HG02571 (cell line): ENCODE measurements around the gene RASSF4.

Experiments used
- ATAC-seq: cut with Tn5 transposase; IDR thresholded peaks from one replicate; pipeline ENCODE4 v1.9.1; 2021; ENCODE audit warnings: mild to moderate bottlenecking, moderate library complexity; ENCODE audit not compliant: unreplicated experiment

RASSF4 gene

DNA sequence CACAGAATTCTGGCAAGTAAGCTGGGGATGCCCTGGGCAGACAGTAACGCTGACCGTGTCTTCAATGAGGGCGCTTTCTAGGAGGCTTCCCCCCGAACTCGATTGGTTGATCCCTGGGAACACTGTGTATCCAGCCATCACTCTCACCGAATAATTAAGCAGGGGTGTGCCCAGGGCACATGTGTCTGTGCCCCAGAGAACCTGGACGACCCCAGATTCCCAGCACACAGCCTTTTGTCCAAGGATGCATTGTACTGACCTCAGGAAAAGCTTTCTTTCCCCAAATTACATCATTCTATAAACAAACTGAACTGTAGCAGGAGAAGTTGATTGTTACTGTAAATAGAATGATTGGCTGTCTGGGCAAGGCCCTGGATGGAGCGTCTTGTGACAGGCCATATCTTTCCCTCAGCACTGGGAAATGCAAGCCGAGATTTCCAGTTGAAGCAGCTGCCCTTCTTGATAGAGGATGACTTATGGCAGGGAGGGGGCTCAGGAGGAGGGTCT is 25.6 kb downstream of the RASSF4 start:
- no peak for ATAC-seq

DNA sequence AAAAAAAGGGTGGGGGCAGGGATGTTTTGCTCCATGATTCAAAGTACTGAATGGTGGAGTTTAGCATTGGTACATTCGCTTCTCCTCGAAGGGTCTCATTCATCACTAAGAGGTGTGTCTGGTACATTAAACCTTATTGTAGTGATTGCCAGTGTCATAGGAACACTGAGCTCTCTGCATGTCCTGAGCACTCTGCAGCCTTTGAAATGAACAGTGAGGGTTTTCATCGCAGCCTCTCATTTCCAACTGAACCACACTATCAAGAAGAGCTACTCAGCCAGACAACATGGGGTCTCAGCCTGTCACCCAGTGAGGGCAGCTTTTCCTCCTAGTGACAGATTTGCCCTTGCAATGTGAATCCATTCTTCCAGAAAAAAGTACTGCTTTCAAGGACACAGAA is 26.6 kb downstream of the RASSF4 start:
- ATAC-seq = no peak

DNA sequence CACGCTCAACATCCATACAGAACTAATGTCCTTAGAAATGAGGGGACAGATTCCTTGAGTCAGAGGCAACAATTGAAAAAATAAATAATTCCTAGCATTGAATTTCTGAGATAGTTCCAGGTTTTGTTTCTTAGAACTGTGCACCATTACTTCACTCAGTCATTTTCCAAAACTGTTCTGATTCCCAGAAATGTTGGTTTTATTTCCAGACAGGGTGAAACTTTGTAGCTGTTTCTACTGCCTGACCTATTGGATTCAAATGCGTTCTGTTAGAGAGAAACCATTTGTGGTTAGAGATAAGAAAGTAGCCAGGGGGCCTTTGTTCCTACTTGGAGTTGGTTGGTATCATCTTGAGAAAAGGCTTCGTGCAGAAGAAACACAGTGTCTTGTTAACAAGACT is 27.1 kb downstream of the RASSF4 start:
- ATAC-seq = no peak

DNA sequence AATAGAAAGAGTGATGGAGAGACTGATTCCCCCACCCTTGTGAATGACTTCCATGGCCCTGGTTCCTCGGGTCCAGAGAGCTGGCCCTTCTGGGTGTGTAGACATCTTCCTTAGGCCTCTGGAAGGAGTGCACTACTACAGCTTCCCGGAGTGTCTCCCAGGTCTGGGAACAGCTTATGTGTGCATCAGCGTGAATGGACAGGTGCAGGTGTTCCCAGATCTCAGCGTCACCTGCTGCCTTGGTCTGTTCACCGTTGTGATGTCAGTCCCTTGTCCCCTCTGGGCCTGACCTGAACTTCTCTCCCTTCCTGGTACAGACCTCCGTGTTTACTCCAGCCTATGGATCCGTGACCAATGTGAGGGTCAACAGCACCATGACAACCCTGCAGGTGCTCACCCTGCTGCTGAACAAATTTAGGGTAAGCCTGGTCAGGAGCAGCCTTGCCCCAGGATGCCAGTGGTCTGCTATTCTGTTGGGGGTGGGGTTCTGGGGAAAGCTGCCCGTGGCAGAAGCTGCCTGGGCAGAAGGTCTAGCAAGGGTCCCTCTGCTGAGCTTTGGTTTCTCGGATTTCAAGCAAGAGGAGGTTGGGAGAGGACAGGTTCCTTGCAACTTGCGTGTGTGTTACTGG is 29.5 kb downstream of the RASSF4 start:
- ATAC-seq = no peak

DNA sequence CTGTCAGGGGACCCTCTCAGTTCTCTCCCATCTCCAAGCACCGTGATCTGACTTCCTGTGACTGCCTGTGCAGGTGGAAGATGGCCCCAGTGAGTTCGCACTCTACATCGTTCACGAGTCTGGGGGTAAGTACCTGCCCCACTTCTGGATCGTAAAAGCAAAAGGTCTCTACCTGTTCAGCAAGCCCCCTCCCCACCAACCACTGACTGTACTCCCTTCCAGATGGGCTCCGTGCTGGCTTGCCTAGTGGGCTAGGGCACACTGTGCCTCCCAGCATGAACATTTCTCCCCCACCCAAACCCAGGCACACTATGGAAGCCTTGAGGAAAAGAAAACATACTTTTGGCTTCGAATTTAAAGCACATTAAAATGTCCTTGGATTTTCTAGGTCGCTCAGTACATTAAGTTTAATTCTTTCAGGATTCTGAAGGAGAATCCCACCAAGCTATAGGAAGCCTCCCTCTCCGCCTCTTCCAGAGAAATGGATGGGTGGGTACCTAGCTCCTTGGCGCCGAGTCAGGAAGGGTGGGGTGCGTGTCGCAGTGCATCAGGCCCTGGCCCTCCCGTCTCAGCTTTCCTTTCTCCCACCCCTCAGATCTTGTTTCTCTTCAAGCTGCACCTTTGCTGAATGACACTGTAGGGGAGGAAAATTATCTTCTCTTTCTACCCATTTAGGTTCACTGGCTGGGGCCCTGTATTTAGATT is 30.1 kb downstream of the RASSF4 start:
- ATAC-seq = no peak

DNA sequence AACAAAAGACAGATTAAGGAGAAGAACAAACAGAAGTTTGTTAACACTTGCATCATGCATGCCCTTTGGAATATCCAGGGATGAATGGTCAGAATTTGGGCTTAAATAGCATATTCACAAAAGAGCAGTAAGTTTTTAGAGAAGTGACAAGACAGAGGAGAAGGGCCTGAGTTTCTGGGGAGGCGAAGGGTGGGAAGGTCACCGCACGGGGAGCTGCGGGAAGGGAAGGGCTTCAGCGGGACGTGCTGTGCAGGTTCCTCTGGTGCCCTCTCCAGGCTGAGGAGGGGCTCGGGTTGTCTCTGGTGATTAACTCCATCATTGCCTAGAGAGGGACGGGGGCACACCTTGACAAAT is 30.7 kb downstream of the RASSF4 start:
- ATAC-seq = no peak

DNA sequence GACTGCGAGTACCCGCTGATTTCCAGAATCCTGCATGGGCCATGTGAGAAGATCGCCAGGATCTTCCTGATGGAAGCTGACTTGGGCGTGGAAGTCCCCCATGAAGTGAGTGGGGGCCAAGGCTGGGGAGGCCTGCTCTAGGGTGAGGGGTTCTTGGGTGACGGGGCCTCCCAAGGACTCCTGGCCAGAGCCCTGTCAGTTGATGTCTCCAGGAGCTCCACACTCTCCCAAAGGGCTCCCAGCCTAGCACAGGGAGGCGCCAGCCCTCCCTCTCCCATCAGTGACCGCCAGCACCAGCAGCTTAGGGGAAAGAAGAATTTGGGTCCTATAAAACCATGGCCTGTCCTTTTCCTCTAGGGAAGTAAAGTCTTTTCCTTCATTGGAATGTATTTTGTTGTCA is 31.4 kb downstream of the RASSF4 start:
- ATAC-seq = no peak

DNA sequence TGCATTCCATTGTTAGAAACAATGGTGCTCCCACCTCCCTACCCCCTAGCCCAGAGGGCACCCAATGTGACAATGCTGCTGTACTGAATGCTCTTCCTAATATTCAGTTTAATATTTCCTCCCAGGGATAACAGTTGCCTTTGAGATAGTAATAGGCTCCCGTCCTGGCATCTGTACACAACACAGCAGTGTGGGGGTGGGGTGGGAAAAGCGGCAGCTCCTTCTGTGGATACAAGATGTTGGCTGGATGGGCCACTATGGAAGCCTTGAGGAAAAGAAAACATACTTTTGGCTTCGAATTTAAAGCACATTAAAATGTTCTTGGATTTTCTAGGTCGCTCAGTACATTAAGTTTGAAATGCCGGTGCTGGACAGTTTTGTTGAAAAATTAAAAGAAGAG is 32.0 kb downstream of the RASSF4 start:
- no peak for ATAC-seq

DNA sequence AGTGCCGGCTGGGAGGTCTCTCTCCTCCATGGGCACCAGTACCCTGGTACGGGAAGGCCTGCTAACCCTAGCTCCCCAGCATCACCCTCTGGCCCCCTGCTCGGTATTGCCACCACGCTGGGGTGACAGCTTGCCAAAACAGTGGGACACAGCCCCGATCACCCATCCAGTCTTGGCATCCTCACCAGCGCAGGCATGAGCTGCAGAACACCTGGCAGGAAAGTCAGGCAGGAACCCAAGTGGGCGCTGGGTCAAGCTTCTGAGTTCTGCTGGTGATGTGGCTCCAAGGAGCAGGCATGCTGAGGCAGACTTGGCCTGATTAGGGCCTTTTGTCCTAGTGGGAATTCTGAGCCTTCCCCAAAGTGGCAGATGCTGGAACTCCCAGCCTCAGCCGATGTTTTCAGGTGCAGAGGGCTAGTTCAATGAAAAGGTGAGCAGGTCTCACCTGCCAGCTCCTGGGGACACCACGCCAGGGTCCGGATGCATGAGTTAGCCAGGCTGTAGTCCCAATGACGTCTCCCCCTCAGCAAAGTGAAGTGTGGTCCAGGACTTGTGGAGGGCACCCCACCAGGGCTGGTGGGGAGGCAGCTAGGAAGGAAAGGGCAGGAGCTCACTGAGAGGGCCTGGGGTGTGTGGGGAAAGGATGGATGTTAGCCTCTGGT is 32.6 kb downstream of the RASSF4 start:
- no peak for ATAC-seq

DNA sequence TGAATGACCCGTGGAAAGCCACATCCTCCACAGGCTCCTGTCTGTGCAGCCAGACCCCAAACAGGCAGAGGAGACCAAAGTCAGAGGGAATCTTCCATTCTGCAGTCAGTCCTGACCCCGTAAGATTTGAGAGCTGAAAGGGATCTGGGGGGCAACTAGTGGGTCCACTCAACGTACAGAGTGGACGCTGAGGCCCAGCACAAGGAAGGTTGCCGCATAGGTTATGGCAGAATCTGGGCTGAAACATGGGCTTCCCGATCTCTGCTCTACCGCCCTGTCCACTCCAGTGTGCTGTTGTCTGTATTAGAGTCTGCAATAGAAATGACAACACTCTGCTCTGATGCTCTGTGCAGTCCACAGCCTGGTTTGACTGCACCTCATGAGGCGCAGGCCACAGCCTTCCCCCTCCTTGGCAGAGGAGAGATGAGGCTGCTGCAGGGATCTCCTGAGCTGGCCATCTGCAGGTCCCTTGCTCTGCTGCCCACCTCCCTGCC is 33.2 kb downstream of the RASSF4 start:
- no peak for ATAC-seq

DNA sequence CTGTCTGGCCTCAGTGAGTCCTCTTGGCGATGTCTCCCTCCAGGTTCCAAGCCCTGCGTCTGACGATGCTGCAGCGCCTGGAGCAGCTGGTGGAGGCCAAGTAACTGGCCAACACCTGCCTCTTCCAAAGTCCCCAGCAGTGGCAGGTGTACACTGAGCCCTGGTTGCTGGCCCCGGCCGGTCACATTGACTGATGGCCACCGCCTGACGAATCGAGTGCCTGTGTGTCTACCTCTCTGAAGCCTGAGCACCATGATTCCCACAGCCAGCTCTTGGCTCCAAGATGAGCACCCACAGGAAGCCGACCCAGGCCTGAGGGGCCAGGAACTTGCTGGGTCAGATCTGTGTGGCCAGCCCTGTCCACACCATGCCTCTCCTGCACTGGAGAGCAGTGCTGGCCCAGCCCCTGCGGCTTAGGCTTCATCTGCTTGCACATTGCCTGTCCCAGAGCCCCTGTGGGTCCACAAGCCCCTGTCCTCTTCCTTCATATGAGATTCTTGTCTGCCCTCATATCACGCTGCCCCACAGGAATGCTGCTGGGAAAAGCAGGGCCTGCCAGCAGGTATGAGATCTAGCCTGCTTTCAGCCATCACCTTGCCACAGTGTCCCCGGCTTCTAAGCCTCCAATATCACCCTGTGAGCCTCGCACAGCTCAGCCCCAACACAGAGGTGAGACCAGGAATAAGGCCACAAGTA is 33.8 kb downstream of the RASSF4 start:
- ATAC-seq = no peak

DNA sequence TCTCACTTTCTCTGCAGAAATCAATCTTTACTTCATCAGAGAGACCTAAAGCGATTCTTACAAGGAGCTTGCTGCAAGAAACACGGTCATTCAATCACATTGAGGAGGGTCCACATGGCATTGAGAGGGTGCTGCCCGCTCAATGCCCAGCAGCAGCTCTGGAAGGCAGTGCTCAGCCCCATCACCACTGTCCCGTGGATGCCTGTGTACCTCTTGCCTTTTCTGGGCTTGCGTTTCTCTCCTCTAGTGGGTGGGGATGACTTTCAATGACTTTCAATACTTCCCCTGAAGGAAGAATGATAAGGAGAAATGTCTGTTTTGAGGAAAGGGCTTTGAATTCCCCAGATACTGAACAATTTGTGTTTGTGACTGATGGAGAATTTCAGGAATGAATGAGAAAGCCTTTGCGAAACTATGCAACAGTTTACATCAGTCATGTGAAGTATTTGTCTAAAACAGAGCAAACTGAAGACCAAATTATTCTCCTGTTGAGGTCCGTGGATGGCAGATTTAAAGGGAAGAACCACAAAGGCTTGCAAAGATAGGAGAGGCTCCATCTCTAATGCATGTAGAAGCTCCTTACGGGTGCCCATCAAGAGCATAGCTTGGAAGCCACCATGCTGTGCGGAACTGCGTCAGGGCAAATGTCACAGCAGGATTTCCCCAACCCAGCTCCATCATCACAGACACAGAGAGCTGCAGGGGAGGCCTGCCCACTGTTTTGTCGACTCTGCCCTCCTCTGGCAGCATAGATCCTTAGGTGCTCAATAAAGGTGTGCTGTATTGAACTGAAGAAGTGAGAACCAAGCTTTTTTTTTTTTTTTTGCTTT is 34.5 kb downstream of the RASSF4 start:
- ATAC-seq = no peak

DNA sequence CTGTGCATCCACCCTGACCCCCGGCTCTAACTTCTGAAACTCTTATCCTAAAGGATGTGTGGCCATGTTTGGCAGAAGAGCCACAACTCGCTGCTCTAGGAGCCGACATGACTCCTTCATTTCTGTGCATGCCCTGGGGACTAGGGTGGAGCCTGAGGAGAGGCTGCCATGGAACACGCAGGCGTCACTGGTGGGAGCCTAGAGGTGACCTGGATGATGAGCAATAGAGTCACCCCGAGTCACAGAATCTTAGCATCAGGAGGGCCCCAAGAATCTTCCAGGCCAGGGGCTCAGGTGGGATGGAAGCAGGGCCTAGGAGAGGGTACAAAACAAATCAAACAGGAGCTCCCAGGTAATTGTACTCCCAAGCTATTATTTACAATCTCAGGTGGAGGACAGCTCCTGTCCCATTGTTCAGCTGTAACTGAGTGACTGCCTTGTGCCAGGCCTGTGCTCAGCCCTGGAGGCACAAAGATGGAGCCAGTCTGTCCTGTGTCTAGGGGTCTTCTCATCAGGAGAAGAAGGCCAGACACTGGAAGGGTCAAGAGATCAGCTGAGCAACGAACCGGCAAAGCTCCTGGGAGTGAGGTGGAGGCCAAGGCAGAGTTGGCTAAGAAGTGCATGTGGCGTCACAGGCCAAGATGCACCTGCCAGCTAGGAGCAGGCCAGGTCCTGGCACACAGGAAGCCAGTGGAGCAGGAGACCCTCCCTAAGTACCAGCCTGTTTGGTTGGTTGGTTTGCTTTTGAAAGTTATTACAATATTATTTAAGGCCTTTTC is 35.3 kb downstream of the RASSF4 start:
- no peak for ATAC-seq

DNA sequence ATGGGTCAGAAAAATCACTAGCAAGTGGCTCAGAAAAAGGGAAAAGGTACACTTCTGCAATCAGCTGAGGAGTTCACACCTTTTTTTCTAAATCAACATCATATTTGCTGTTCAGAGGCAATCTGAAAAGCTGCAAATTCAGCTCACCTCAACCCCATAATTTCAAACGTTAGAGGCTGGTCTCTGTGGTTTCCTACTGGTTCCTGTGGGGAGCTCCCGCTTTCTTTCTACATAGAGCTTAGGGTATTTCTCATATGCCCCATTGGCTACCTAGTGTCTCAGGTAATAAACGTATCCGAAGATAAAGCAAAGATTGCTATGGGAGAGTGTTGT is 35.9 kb downstream of the RASSF4 start:
- ATAC-seq = no peak

DNA sequence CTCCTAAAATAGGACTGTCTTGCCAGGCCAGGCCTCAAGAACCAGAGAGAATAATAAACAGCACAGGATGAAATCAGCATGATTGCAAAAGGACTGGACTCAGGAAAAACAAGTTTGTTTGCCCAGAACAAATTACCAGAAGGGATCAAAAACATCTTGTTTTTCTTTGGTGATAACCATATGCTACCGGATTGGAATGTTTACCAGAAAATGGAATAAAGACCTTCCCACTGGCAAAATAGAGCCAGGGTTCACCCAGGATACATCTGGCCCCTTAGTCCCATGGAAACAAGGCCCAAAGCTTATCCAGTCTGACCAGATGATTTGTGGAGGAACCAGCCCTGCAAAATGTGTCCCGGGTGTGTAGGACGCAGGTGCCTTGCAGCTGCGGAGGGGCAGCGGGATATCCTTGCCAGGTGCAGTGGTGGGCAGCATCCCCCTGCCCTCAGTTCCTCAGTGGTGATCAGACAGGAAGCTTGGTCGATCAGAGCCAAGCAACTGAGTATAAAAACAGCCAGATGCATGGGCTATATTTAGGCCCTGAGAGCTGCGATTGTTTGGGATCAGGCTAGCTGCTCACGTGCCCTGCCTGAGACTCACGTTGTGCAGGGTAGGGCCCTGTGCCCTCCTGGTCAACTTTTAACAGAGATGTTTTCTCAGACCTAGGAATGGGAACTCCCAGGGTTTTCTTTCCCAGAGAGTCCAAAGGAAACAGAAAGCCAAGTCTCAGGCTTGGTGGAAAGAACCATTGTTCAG is 36.5 kb downstream of the RASSF4 start:
- ATAC-seq = no peak

DNA sequence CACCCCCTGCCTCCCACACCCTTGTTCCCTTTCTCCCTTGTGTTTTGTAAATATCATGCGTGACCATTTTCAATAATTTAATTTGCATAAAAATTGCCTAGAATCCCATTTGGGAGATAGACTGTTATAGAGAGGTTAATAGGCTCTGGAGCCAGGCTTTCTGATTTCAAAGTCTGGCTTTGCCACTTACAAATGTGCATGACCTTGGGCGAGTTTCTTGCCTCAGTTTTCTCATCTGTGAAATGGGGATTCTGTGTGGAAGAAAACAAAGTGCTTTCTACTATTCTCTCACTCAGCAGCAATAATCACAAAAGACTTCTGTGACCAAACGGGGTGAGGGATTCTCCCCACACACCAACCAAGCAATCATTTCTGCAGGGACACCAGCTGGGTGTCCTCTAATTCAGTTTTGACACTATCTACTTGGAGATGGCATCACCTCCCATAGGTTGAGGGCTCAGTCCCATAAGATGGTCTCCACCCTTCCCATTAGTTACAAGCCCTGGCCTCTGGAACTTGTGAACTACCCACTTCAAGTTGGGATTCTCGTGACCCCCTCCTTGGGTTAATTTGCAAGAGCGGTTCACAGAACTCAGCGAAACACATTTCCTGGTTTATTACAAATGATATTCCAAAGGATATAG is 37.6 kb downstream of the RASSF4 start:
- ATAC-seq = no peak

DNA sequence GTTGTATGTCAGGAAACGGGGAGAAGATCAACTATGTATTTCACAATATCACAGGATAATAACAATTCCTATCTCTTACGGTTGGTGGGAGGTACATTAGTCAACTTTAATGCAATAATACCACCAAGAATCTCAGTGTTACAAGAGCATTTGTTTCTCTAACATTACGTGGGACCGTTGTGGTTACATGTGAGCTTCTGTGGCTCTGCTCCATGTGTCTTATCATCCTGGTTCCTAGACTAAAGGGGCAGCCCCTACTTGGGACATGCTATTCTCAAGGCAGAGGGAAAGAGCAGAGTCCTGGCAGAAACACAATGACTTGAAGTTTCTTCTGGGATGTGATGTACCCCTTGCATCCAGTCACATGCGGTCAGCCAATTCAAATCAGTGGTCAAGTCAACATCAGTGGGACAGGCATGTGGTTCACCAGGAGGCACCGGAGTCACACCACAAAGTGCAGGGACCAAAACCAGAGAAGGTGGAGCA is 38.6 kb downstream of the RASSF4 start:
- ATAC-seq = no peak

DNA sequence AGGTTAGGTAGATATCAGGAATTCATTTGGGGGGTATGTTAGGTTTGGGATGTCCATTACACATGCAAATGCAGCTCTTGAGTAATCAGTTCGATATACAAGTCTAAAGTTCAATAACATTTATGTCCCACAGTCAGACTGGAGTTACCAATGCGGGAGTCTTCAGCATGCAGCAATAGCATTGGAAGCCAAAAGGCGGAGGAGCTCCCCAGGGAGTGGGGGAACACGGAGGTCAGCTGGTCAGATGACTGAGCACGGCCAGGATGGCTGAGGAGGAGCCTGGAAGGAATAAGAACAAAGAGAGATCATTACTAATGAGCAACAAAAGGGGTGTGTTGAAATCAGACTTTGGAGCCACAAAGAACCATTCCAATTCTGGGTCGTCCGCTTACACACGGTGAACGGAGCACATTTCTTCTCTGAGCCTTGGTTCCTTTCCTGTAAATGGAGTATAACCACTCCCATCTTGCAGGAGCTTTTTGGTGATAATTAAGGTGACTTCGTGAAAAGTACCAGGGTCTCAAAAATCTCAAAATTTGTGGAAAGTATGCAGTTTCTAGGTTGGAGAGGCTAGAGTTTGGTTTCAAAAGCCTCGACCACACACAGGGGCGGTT is 40.6 kb downstream of the RASSF4 start:
- ATAC-seq = no peak
